Activated T-cell treated with anti-CD3 and anti-CD28 coated beads, Interleukin-2, amount 50 U/mL, for 48 hours (primary cell): Measurements from ENCODE around the gene HRH1.
A peak's percentile ranks its signal among the peaks of the same experiment; 100 is the strongest.
"Not testable (repeated sequence)": the region's sequence is repeated elsewhere in the genome, so short reads cannot be mapped to it uniquely, and the experiment has no call there.

Experiments
- DNase-seq, 2 experiments: peaks; one replicate each; pipeline ENCODE4 v3.0.0-alpha.2; 2020

The HRH1 gene

GRCh38 chr3:11173828-11174465 is 19.7 kb downstream of the HRH1 start:
- DNase-seq, result no peak

- no peak for DNase-seq
Measured at GRCh38 chr3:11178421-11178820, 24.1 kb downstream of the HRH1 start.

- DNase-seq, result not testable (repeated sequence)
Measured at GRCh38 chr3:11184328-11184969, 30.2 kb downstream of the HRH1 start.

- DNase-seq, result no peak
Measured at GRCh38 chr3:11185144-11185543, 30.9 kb downstream of the HRH1 start.

GRCh38 chr3:11185564-11186317 is 31.4 kb downstream of the HRH1 start:
- DNase-seq, result no peak

GRCh38 chr3:11186318-11186692 is 32.0 kb downstream of the HRH1 start:
- no peak for DNase-seq

- no peak for DNase-seq
Measured at GRCh38 chr3:11186771-11187191, 32.5 kb downstream of the HRH1 start.

GRCh38 chr3:11187681-11188080 is 33.4 kb downstream of the HRH1 start:
- DNase-seq, result no peak

- DNase-seq, result no peak
Measured at GRCh38 chr3:11188231-11188630, 33.9 kb downstream of the HRH1 start.

GRCh38 chr3:11195201-11195600 is 40.9 kb downstream of the HRH1 start:
- peak; percentile 17 to 21 for DNase-seq

- DNase-seq, result peak; percentile 43 to 53
Measured at GRCh38 chr3:11195721-11196332, 41.5 kb downstream of the HRH1 start.

GRCh38 chr3:11197484-11197883 is 43.2 kb downstream of the HRH1 start:
- DNase-seq, result no peak

- DNase-seq, result no peak
Measured at GRCh38 chr3:11198070-11198469, 43.8 kb downstream of the HRH1 start.

- no peak for DNase-seq
Measured at GRCh38 chr3:11198495-11198894, 44.2 kb downstream of the HRH1 start.

- no peak for DNase-seq
Measured at GRCh38 chr3:11199902-11200845, 45.9 kb downstream of the HRH1 start.

GRCh38 chr3:11201251-11202019 is 47.1 kb downstream of the HRH1 start:
- DNase-seq, result no peak

- no peak for DNase-seq
Measured at GRCh38 chr3:11203961-11204360, 49.7 kb downstream of the HRH1 start.

GRCh38 chr3:11204697-11205348 is 50.5 kb downstream of the HRH1 start:
- no peak for DNase-seq

- not testable (repeated sequence) for DNase-seq
Measured at GRCh38 chr3:11205881-11206280, 51.6 kb downstream of the HRH1 start.

- DNase-seq, result no peak
Measured at GRCh38 chr3:11206316-11206715, 52.0 kb downstream of the HRH1 start.

GRCh38 chr3:11206953-11207352 is 52.7 kb downstream of the HRH1 start:
- DNase-seq, result no peak
